Measurements from ENCODE around the gene LTA4H.

Gene LTA4H

DNA sequence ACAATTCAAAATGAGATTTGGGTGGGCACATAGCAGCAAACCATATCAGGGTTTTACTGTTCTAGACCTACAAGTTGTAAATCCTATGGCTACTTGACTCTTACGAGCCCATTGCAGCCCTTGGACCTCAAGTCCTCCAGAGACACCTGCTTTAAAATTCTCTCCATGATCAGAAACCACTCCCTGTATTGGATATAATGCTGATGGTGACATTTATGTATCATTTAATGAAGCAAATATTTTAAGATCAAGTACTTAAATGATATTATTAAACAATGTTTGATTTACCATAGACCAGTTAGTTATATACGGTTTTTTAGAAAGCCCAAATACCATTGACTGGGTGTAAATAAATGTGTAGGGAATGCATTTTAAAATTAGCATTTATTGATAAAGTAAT is 68.1 kb downstream of the LTA4H start:
- H3K27ac ChIP-seq (ENCODE audit: low read depth, low read length), result no peak overlapping the region
- H3K36me3 ChIP-seq (ENCODE audit: insufficient read depth, low read length), result no peaks in the 10 kb centered on the region
- H3K27me3 ChIP-seq (ENCODE audit: insufficient read depth, low read length), result no peaks in the 10 kb centered on the region; the same call in 1 of the 2 replicates
- H3K9me3 ChIP-seq (ENCODE audit: insufficient read depth, low read depth, low read length), result no peaks in the 10 kb centered on the region
- H3K9ac ChIP-seq (ENCODE audit: low read depth, low read length), result no peak overlapping the region
- peaks cover 13% of the 10 kb centered on the region for H3K4me1 ChIP-seq (ENCODE audit: insufficient read depth, low read length)
- no peak overlapping the region for H3K4me3 ChIP-seq (ENCODE audit: low read length)
- WGBS, result 91% methylated on average over 1 of the region's 2 CpGs

DNA sequence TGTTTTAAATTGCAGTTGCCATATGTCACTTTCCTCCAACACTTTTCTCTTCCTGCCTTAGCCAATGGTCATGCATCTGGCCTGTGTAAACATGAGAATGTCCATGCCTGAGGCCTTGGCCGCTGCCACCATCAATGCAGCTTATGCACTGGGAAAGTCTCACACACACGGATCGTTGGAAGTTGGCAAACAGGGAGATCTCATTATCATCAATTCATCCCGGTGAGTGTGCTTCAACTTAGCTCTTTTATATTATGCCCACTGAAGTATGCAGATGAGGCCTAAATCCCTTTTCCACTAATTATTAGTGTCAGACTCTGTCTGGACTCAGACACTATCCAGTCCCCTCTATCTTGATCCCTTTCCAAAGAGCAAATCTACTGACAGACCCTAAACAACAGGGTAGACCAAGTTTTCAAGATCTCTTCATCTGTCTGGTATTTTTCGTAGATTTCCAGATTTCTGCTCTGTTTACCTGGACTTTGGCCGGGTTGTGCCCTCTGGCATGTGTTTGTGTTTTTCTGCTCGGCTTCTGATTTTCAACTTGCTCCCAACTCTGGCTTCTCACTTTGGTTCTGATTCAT is 69.0 kb downstream of the LTA4H start:
- 90% methylated on average over 7 of the region's 7 CpGs for WGBS
- Histone ChIP-seq H3K9me3 (ENCODE audit: insufficient read depth, low read depth, low read length) (no peaks in the 10 kb centered on the region), H3K36me3 (ENCODE audit: insufficient read depth, low read length) (no peaks in the 10 kb centered on the region), H3K4me3 (ENCODE audit: low read length) (no peak overlapping the region), H3K27ac (ENCODE audit: low read depth, low read length) (no peak overlapping the region), H3K9ac (ENCODE audit: low read depth, low read length) (no peak overlapping the region), H3K4me1 (ENCODE audit: insufficient read depth, low read length) (peaks cover 9% of the 10 kb centered on the region), H3K27me3 (ENCODE audit: insufficient read depth, low read length) (no peaks in the 10 kb centered on the region; the same call in 1 of the 2 replicates)

DNA sequence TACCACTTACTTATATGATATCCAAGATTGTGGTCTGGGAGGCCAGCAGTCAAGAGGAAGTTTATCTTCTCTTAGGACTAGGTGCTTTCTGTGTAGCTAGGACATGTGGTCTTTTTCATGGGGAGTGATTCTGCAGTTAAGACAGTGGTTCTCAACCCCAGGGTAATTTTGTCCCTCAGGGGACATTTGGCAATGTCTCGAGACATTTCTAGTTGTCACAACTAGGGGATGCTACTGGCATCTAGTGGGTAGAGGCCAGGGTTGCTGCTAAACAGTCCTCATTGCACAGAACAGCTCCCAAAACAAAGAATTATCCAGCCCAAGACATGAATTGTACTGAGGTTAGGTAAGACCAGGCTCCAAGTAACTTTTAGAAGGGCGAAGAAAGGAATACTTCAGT is 72.3 kb downstream of the LTA4H start:
- Histone ChIP-seq H3K36me3 (ENCODE audit: insufficient read depth, low read length) (no peaks in the 10 kb centered on the region), H3K9ac (ENCODE audit: low read depth, low read length) (no peak overlapping the region), H3K4me3 (ENCODE audit: low read length) (no peak overlapping the region), H3K27ac (ENCODE audit: low read depth, low read length) (no peak overlapping the region), H3K27me3 (ENCODE audit: insufficient read depth, low read length) (no peaks in the 10 kb centered on the region; the same call in 1 of the 2 replicates), H3K9me3 (ENCODE audit: insufficient read depth, low read depth, low read length) (no peaks in the 10 kb centered on the region), H3K4me1 (ENCODE audit: insufficient read depth, low read length) (no peaks in the 10 kb centered on the region)
- 96% methylated on average over 2 of the region's 2 CpGs for WGBS

DNA sequence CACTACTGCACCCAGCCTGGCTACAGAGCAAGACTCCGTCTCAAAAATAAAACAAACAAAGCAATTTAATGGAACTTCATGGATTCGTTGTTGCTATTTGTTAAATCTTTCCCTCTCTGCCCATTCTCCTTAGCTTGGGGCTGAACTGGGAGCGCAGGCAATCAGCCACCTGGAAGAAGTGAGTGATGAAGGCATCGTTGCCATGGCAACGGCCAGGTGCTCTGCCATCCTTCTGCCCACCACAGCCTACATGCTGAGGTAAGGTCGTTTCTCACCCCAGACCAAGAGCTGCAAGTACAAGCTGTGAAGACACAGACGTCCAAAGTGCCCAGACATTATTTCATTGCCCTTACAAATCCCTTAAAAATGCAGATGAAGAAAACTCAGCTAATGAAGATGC is 73.2 kb downstream of the LTA4H start:
- Histone ChIP-seq H3K27me3 (ENCODE audit: insufficient read depth, low read length) (no peaks in the 10 kb centered on the region; the same call in 1 of the 2 replicates), H3K36me3 (ENCODE audit: insufficient read depth, low read length) (no peaks in the 10 kb centered on the region), H3K9ac (ENCODE audit: low read depth, low read length) (no peak overlapping the region), H3K27ac (ENCODE audit: low read depth, low read length) (no peak overlapping the region), H3K4me3 (ENCODE audit: low read length) (no peak overlapping the region), H3K9me3 (ENCODE audit: insufficient read depth, low read depth, low read length) (no peaks in the 10 kb centered on the region), H3K4me1 (ENCODE audit: insufficient read depth, low read length) (0 out of 2 replicates have a peak, but pooled peaks cover 3% of the 10 kb centered on the region)
- 84% methylated on average over 7 of the region's 7 CpGs for WGBS

DNA sequence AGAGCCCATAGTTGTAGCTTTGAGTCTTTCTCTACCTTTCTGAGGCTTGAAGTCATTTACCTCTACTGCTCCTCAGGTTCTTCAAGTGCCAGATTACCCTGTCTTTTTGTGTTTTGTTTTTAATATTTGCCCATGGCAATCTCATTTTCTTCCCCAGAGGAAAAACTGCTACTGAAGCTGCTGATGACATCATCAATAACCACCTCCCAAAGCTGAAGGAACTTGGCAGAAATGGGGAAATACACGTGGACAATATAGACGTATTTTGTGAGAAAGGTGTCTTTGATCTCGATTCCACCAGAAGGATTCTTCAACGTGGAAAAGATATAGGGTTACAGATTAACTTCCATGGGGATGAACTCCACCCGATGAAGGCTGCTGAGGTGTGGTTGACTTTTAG is 75.1 kb downstream of the LTA4H start:
- Histone ChIP-seq H3K27ac (ENCODE audit: low read depth, low read length) (no peak overlapping the region), H3K36me3 (ENCODE audit: insufficient read depth, low read length) (no peaks in the 10 kb centered on the region), H3K9ac (ENCODE audit: low read depth, low read length) (no peak overlapping the region), H3K27me3 (ENCODE audit: insufficient read depth, low read length) (no peaks in the 10 kb centered on the region), H3K9me3 (ENCODE audit: insufficient read depth, low read depth, low read length) (no peaks in the 10 kb centered on the region), H3K4me3 (ENCODE audit: low read length) (no peak overlapping the region), H3K4me1 (ENCODE audit: insufficient read depth, low read length) (peaks cover 16% of the 10 kb centered on the region)
- 92% methylated on average over 5 of the region's 5 CpGs for WGBS

DNA sequence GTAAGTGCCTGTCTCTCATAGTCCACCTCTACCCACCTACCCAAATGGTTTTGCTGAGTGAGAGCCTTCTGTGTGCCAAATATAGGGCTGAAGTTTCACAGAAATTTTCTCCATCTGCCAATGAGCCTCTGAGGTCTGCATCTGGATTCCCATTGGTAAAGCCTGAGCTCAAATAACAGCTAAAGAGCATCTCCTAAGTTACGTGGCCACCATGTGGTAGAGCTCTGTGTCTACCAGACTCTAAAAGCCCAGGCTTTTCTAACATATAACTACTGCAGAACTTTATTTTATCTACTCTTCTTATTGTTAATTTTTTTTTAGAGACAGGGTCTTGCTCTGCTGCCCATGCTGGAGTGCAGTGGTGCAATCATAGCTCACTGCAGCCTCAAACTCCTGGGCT is 76.3 kb downstream of the LTA4H start:
- Histone ChIP-seq H3K27me3 (ENCODE audit: insufficient read depth, low read length) (no peaks in the 10 kb centered on the region), H3K4me1 (ENCODE audit: insufficient read depth, low read length) (peaks cover 16% of the 10 kb centered on the region), H3K9me3 (ENCODE audit: insufficient read depth, low read depth, low read length) (no peaks in the 10 kb centered on the region), H3K4me3 (ENCODE audit: low read length) (no peak overlapping the region), H3K27ac (ENCODE audit: low read depth, low read length) (no peak overlapping the region), H3K36me3 (ENCODE audit: insufficient read depth, low read length) (no peaks in the 10 kb centered on the region), H3K9ac (ENCODE audit: low read depth, low read length) (no peak overlapping the region)
- 84% methylated on average over 1 of the region's 1 CpG for WGBS

DNA sequence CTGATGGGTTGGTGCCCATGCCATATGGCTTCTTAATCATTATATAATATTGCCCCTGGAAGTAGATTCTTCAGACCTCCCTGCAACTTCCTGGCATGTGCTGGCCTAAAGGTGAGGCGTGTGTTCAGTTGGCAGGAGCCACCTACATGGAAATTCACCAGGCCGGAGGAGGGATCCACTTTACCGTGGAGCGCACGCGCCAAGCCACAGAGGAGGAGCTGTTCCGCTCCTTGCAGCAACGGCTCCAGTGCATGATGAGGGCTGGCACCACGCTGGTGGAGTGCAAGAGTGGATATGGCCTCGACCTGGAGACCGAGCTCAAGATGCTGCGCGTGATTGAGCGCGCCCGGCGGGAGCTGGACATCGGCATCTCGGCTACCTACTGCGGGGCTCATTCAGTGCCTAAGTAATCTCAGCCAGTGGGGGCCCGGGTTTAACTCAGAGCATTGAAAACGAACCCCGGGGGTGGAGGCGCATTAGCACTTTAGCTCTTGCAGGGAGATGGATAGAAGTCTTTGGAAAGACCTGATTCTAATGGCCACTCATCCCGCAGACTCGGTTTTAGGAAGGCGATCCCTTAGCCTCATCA is 78.7 kb downstream of the LTA4H start:
- no peaks in the 10 kb centered on the region for H3K27me3 ChIP-seq (ENCODE audit: insufficient read depth, low read length)
- no peaks in the 10 kb centered on the region for H3K36me3 ChIP-seq (ENCODE audit: insufficient read depth, low read length)
- no peak overlapping the region for H3K9ac ChIP-seq (ENCODE audit: low read depth, low read length)
- WGBS, result 71% methylated on average over 27 of the region's 27 CpGs
- H3K4me1 ChIP-seq (ENCODE audit: insufficient read depth, low read length), result peaks cover 16% of the 10 kb centered on the region
- no peak overlapping the region for H3K27ac ChIP-seq (ENCODE audit: low read depth, low read length)
- H3K9me3 ChIP-seq (ENCODE audit: insufficient read depth, low read depth, low read length), result no peaks in the 10 kb centered on the region
- H3K4me3 ChIP-seq (ENCODE audit: low read length), result no peak overlapping the region

DNA sequence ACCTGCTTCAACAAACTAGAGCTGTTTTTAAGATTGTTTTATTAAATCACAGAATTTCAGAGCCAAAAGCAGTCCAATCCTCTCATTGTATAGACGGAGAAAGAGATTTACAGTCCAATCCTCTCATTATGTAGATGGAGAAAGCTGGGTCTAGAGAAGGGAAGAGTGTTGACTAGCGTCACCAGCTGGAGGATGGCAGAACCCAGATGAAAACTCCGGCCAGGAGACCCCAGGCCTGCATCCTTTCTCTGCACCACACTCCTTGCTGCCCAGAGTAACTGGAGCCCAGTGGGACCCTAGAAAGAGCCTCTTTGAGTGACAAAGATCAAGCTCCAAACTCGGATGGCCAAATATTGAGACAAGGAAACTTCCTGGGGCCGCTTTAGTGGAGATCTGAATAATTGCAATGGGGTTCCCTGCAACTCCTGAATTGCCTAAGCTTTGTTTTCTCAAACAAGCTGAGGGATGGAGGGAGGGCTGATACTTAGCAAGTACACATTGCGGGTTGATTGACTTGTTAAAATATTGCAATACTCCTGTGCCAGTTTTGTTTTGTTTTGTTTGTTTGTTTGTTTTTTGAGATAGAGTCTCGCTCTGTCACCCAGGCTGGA is 79.7 kb downstream of the LTA4H start:
- WGBS, result 81% methylated on average over 6 of the region's 7 CpGs
- H3K4me1 ChIP-seq (ENCODE audit: insufficient read depth, low read length), result peaks cover 16% of the 10 kb centered on the region
- H3K27ac ChIP-seq (ENCODE audit: low read depth, low read length), result no peak overlapping the region
- H3K9ac ChIP-seq (ENCODE audit: low read depth, low read length), result no peak overlapping the region
- H3K9me3 ChIP-seq (ENCODE audit: insufficient read depth, low read depth, low read length), result no peaks in the 10 kb centered on the region
- H3K4me3 ChIP-seq (ENCODE audit: low read length), result no peak overlapping the region
- no peaks in the 10 kb centered on the region for H3K27me3 ChIP-seq (ENCODE audit: insufficient read depth, low read length)
- no peaks in the 10 kb centered on the region for H3K36me3 ChIP-seq (ENCODE audit: insufficient read depth, low read length)

DNA sequence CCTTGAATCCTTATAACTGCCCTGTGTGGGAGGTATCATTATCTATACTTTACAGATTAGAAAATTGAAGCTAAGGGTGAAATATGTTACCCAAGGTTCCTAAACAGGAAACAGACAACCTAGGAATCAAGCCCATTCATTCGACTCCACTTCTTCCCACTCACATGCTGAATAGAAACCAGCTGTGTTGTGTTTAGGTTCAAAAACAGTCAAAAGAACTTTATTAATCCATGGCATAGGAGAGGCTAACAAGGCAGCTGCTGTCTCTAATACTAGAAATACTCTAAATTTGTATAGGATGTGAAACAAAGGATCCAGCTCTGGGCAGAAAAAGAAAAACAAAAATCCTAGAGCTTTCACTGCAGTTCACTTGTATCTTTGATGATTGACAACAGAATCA is 82.4 kb downstream of the LTA4H start:
- no peak overlapping the region for H3K4me3 ChIP-seq (ENCODE audit: low read length)
- H3K27me3 ChIP-seq (ENCODE audit: insufficient read depth, low read length), result no peaks in the 10 kb centered on the region
- WGBS, result 80% methylated on average over 1 of the region's 1 CpG
- H3K36me3 ChIP-seq (ENCODE audit: insufficient read depth, low read length), result no peaks in the 10 kb centered on the region
- H3K9me3 ChIP-seq (ENCODE audit: insufficient read depth, low read depth, low read length), result no peaks in the 10 kb centered on the region
- peaks cover 28% of the 10 kb centered on the region for H3K4me1 ChIP-seq (ENCODE audit: insufficient read depth, low read length)
- H3K27ac ChIP-seq (ENCODE audit: low read depth, low read length), result no peak overlapping the region
- H3K9ac ChIP-seq (ENCODE audit: low read depth, low read length), result no peak overlapping the region

DNA sequence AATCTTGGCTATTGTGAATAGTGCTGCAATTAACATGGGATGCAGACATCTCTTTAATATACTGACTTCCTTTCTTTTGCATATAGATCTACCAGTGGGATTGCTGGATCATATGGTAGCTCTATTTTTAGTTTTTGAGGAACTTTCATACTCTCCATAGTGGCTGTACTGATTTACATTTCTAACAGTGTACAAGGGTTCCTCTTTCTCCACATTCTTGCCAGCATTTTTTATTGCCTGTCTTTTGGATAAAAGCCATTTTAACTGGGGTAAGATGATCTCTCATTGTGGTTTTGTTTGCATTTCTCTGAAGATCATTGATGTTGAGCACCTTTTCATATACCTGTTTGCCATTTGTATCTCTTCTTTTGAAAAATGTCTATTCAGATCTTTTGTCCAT is 83.9 kb downstream of the LTA4H start:
- no peaks in the 10 kb centered on the region for H3K36me3 ChIP-seq (ENCODE audit: insufficient read depth, low read length)
- H3K27me3 ChIP-seq (ENCODE audit: insufficient read depth, low read length), result no peaks in the 10 kb centered on the region
- H3K4me3 ChIP-seq (ENCODE audit: low read length), result no peak overlapping the region
- no peaks in the 10 kb centered on the region for H3K9me3 ChIP-seq (ENCODE audit: insufficient read depth, low read depth, low read length)
- peaks cover 18% of the 10 kb centered on the region for H3K4me1 ChIP-seq (ENCODE audit: insufficient read depth, low read length)
- H3K9ac ChIP-seq (ENCODE audit: low read depth, low read length), result no peak overlapping the region
- H3K27ac ChIP-seq (ENCODE audit: low read depth, low read length), result no peak overlapping the region

Measured in HUES64 (cell line).